Activated gamma-delta T cell treated with anti-CD3 and anti-CD28 coated beads, Interleukin-2, amount 50 U/mL, for 16 hours (primary cell): ENCODE data around the gene GPR68.
"Not testable (repeated sequence)": the region's sequence is repeated elsewhere in the genome, so short reads cannot be mapped to it uniquely, and the experiment has no call there.

Source experiments
- DNase-seq: peaks from one replicate; pipeline ENCODE4 v3.0.0-alpha.2; 2020; ENCODE audit warnings: low read depth

GPR68 gene

DNA sequence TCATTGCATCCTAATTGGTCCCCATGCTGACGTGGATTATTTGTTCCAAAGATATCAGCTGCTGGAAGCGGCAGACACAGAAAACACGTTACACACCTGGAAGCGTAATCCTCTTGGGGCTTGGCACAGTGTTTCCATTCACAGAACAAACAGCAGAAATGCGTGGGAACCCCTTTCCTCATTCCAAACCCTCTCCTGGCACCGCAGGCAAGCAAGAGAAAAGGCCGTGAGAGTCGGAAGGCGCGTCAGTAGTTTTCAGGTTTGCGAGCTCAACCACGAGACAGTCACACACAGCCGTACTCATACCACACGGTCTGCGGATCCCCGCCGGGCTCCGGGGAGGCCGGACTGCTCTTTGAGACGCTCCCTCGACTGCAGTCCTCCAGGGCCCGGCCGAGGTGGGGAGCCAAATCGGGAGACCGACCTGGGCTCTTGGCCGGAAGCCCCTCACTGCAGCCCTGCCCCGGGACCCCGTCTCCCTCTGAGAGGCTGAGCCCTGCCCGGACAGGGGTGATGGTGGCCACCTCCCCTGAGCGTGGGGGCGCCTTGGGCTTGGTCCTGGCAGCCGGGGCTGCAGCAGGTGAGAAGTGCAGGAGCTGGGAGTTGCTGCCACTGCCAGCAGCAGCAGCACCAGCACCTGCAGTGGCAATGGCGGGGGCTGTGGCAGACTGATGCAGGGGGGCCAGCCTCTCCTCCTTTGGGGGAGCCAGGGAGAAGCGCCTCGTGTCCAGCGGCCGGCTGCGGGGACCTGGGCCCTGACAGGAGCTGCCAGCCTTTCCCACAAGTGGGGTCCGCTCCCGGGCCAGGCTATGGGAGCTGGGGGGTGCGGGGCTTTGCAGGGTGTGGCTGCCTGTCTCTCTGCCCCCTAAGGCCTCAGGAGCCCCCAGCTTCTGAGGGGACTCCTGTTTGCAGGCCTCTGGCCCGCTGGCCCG, 28.1 kb upstream of the GPR68 start:
- no peak for DNase-seq

DNA sequence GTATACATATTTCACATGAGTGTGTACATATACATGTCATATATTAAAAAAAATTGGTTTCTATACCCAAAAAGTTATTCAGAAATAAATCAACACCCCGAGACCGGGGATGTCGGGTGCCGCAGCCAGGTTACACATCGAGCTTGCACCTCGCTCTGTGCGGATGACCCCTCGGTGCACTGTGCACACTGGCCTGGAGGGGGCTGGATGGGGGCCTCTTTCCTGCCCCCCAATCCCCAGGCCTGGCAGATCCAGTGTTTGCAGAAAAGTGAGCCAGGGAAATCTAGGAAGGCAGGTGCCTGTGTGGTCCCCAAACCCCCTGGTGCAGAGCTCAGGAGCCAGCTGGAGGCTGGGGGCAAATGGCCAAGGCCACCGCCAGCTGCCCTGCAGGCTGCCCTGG, 27.1 kb upstream of the GPR68 start:
- DNase-seq: no peak

- DNase-seq: no peak
These were observed 26.1 kb upstream of the GPR68 start for GRCh38 chr14:91270619-91271018.

GRCh38 chr14:91270188-91270587, 25.7 kb upstream of the GPR68 start:
- no peak for DNase-seq

GRCh38 chr14:91269076-91269991, 24.8 kb upstream of the GPR68 start:
- no peak for DNase-seq

- no peak for DNase-seq
These were observed 23.5 kb upstream of the GPR68 start for GRCh38 chr14:91267965-91268437.

DNA sequence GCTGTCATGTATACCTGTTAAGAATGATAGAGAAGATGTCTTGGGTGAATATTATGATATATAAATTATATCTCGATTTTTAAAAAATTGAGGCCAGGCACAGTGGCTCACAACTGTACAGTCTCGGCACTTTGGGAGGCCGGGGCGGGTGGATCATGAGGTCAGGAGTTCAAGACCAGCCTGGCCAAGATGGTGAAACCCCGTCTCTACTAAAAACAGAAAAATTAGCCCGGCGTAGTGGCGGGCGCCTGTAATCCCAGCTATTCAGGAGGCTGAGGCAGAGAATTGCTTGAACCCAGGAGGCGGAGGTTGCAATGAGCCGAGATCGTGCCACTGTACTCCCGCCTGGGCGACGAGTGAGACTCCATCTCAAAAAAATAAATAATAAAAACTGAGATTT, 21.8 kb upstream of the GPR68 start:
- not testable (repeated sequence) for DNase-seq

DNA sequence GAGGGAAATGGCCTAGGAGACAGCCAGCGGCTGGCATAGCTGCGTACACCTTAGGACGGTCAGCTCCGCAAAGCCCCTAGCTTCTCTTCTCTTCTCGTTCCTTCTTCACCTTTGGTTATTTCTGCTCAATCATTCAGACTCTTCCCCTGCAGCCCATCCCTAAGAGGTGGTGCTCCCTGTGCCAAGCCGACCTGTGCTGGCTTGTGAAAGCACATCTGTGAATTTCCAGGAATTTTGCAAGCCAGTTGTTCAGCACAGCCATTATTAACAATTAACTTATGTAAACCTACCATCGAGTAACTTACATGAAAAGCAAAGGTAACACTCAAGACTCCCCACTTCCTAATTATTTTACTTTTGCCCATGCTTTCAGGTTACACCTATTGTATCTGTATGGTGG, 20.9 kb upstream of the GPR68 start:
- no peak for DNase-seq

- DNase-seq: no peak
These were observed 19.9 kb upstream of the GPR68 start for GRCh38 chr14:91264151-91265150.

DNA sequence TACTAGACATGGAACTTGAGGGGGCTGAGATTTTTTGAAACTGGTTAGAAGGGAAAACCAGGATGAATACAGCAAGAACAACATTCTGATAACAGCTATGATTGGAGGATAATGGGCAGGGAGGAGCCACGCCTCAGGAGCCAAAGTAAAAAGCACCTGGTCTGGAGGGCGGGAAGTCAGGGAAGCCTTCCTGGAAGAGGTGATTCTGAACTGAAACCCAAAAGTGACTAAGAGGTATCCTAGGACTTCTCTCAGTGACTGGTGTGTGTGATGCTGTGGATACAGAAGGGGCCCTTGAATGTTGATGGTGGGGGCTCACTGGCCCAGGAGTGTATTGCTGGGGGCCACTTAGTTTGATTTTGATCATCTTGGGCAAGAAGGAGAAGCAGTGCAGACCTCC, 18.8 kb upstream of the GPR68 start:
- no peak for DNase-seq

DNA sequence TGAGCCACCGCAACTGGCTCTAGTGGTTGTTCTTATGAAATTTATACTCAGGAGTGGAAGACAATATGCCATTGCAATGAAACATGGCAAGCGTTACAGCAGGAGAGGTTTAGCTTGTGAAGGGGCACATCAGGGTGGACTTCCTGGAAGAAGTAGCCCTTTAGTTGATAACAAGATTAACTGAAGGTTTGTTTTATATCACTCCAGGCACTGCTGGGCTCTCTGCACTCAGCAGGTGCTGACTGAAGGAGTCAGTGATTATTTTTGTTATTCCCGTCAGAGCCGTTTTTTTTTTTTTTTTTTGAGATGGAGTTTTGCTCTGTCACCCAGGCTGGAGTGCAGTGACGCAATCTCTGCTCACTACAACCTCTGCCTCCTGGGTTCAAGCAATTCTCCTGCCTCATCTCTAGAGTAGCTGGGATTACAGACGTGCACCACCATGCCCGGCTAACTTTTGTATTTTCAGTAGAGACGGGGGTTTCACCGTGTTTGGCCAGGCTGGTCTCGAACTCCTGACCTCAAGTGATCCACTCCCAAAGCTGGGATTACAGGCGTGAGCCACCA, 17.6 kb upstream of the GPR68 start:
- DNase-seq: no peak

DNA sequence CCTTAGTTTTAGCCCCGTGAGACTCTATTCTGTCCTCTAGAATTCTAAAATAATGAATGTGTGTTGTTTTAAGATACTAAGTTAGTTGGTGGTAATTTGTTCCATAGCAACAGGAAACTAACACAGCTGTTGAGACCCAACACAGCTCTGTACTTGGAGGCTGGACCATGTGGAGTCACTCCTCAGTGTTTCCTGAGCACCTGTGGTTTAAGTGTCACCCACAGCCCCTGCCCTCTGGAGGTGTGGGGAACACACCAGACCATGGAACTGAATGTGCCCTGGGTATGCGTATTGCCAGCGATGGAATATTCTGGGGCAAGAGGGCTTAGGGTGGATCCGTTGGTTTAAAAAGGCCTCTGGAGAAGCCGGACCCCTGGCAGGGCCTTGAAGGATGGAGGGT, 16.6 kb upstream of the GPR68 start:
- DNase-seq: no peak

DNA sequence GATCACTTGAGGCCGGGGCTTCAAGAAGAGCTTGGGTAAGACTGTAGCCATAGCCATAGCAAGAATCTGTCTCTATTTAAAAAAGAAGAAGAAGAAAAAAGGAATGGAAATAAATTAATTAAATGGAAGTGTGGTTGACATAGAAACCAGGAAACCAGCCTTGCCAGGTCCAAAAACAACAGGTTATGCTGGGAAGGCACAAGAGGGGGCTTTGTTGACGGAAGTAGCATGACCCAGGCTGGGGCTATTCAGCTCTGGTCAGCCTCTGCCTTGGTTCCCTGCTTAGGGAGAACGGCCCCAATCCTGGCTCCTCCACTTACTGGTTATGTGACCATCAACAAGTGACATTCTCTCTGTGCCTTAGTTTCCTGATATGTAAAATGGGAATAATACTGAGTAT, 14.4 kb upstream of the GPR68 start:
- no peak for DNase-seq

DNA sequence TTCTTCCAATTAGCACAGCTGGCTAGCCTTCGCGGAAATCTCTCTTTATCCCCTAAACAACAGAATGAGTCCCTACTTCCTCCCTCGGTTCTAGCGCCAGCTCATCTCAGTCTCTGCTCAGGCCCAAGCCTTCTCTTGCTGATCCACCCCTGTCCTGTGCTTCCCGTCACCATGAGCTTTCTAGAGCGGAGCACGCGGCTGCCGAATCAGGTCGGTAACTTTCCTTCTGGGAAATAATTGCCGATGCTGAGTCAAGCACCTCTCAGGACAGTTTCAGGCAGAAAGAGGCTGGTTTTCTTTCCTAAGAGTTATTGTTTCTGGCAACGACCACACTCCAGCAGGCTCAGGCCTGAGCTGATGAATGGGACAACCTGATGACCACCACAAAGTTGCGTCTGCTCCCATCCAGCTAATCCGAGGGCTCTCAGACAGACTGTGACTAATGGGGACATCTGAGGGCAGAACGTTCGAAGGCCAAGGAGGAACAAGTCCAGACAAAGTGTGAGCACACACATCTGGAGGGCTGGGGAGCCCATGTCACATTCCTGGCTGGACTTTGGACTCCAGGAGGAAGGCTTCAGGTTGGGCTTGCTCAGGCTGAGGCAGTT, 13.6 kb upstream of the GPR68 start:
- no peak for DNase-seq

DNA sequence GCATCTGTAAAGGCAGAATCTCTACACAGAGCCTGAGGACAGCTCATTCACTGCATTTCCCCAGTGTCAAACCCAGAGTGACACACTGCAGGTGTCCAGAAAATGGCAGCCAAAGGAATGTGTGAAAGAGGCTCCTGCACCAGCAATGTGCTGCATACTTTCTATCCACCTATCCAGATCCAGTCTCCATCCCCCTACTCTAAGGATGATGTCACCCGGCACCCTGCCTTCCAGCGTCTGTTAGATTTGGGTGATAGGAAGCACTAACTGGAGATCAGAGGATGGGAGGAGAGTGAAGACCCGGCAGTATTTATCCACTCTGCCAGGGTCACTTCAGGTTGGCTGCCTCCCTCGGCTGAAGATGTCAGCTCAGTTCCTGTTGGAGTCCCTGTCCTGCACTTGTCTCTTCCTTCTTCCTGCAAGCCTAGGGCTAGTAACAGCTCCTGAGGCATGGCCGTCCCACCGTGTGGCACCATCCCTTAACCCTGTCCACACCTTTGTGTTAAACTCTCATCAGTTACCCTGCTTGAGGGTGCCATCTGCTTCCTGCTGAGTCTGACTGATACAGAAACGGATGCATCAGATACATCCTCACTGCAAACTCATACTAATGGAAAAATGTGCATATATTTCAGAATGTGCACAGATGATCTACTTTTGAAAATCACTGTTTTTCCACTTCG, 13.0 kb upstream of the GPR68 start:
- no peak for DNase-seq

DNA sequence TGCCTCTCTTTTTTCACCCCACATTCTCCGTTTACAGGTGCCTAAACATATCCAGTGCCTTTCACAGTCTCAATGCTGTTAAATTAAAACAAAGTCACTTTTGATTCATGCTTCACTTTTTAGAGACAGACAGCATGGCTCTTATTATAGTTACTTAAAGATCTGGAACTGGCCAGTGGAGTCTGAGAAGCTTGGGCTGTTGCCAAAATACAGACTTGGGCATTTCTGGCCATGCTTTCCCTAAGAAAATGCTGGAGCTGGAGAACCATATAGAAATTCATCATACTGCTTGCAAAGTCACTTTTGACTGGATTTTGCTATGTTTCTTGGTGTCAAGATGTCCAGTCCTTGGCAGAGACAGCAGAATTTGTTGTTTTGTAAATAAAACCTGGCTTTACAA, 12.2 kb upstream of the GPR68 start:
- no peak for DNase-seq

DNA sequence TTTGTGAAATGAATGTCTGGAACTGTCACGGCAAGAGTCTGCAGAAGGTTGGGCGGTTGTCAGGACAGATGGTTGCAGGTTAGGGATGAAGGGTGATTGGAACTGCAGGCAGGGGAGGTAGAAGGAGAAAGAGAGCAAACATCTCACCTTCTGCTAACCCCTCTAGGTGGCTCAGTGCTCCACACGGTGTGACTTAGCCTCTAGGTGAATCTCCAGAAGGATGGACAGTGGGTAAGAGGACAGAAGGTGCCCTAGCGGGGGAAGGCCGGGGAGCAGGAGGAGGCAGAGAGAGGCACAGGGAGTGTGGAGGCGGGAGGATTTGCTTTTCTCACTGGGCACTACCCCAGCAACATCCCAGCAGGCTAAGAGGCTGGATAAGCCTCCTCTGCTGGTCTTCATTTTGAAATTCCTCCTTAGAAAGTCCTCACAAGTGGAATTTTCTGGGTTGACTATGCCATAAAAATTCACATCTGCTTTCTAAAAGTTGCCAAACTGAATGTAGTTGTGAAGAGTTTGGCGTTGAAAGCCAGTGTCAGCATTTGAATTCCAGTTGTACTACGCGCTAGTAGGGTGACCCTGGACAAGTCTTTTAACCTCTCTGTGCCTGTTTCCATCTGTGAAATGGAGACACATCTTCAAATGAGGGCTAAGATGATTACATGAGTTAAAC, 10.7 kb upstream of the GPR68 start:
- DNase-seq: no peak

DNA sequence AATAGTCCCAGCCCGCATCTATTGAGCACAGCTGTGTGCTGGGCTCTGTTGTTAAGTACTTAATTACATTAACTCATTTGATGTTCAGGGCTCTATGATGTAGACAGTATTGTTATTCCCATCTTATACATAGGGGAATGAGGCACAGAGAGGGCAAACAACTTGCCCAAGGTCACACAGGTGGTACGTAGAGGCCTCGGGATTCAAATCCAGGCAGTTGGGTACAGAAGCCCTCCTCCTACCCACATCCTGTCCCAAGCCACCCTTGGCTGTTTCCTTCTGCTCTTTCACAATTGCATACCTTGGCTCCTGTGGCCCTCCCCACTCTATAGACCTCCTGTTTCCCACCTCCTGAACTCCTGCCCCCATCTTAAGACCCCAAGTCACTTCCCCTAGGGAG, 10.0 kb upstream of the GPR68 start:
- DNase-seq: no peak

DNA sequence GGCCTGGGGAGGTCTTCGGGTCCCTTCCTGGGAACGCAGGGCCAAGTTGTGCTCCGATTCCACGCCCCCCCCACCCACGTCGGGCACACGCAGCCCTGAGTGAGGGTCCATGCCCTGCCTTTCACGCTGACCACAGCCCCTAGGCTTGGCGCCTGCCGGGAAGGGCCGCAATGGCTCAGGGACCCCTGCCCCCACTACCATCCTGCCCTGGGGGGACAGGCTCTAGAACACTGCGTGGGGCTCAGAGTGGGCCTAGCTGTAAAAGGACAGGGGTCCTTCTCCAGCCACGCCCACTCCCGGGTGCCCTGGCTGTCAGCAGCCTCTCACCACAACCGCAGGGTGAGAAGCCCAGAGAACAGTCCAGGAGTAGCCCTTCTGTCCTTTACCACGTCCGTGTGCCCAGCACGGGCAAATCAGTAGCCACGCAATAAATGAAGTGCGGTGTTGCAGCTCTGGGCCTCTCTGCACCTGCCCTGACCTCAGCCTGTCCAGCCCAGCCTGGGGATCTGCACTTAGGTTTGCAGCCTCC, 9.4 kb upstream of the GPR68 start:
- no peak for DNase-seq
